HEK293 (cell line): ENCODE data around the gene SEMA7A.
A peak's percentile ranks its signal among the peaks of the same experiment; 100 is the strongest.

ENCODE experiments used
- CTCF ChIA-PET: fragments of 350-600 bp; formaldehyde crosslinking; extraction: SDS; loops from one replicate; lab custom pipeline; 2021; ENCODE audit warnings: antibody characterized with exemption; lab: Yijun Ruan, JAX
- POLR2A ChIA-PET: fragments of 300-600 bp; formaldehyde crosslinking; extraction: SDS; loops from one replicate; lab custom pipeline; 2020; ENCODE audit warnings: antibody characterized with exemption, inconsistent platforms; lab: Yijun Ruan, JAX
- H3K27ac ChIP-seq: fragments of 200-500 bp; sonication (Bioruptor generic); 2 replicates; pipeline ENCODE4 v1.5.1; 2014; ENCODE audit warnings: low read depth, low read length, control low read depth, inconsistent platforms; ENCODE audit errors: extremely low read depth
- H3K36me3 ChIP-seq, 2 experiments: fragments of 200-500 bp in 1 of 2; sonication (Bioruptor generic) in 1 of 2; 1 replicate in 1 of 2; 2 replicates in 1 of 2; pipeline ENCODE4 v1.5.1; 2014 to 2017; ENCODE audit warnings: inconsistent platforms in 2 of 2, low read length in 2 of 2; ENCODE audit not compliant: control insufficient read depth in 2 of 2, insufficient read depth in 1 of 2
- H3K4me1 ChIP-seq: fragments of 200-500 bp; sonication (Bioruptor generic); 2 replicates; pipeline ENCODE4 v1.5.1; 2014; ENCODE audit warnings: mild to moderate bottlenecking, low read length, inconsistent platforms; ENCODE audit not compliant: control insufficient read depth, insufficient read depth
- H3K4me3 ChIP-seq: 2 replicates; pipeline ENCODE4 v1.5.1; 2011; ENCODE audit warnings: low read depth, mild to moderate bottlenecking, control low read depth, low read length, moderate library complexity
- H3K9me3 ChIP-seq: fragments of 200-500 bp; sonication (Bioruptor generic); 2 replicates; pipeline ENCODE4 v1.5.1; 2014; ENCODE audit warnings: low read depth, low read length, inconsistent platforms; ENCODE audit not compliant: control insufficient read depth, insufficient read depth
- EGR2 ChIP-seq: fragments of 450-650 bp; formaldehyde crosslinking; IDR thresholded peaks from 2 replicates; pipeline ENCODE4 v1.5.1; 2016; ENCODE audit warnings: low read depth, missing biosample characterization, missing genetic modification characterization
- GFI1B ChIP-seq: fragments of 450-650 bp; formaldehyde crosslinking; IDR thresholded peaks from 2 replicates; pipeline ENCODE4 v1.5.1; 2016; ENCODE audit warnings: missing biosample characterization, missing genetic modification characterization
- KLF17 ChIP-seq: fragments of 450-650 bp; formaldehyde crosslinking; IDR thresholded peaks from 2 replicates; pipeline ENCODE4 v1.5.1; 2016; ENCODE audit warnings: missing biosample characterization, missing genetic modification characterization
- MEIS1 ChIP-seq: sonication (generic); formaldehyde crosslinking; IDR thresholded peaks from 2 replicates; pipeline ENCODE4 v1.8.1; 2022; ENCODE audit warnings: missing genetic modification reagents, mild to moderate bottlenecking, borderline replicate concordance
- OSR2 ChIP-seq: fragments of 450-650 bp; formaldehyde crosslinking; IDR thresholded peaks from 2 replicates; pipeline ENCODE4 v1.5.1; 2016; ENCODE audit warnings: missing biosample characterization, missing genetic modification characterization
- SALL2 ChIP-seq: fragments of 450-650 bp; formaldehyde crosslinking; IDR thresholded peaks from 2 replicates; pipeline ENCODE4 v1.5.0; 2017; ENCODE audit warnings: missing biosample characterization, mild to moderate bottlenecking, missing genetic modification characterization, borderline replicate concordance
- TCF7L2 ChIP-seq: IDR thresholded peaks from 2 replicates; pipeline ENCODE4 v1.6.1; 2011; ENCODE audit warnings: low read depth, mild to moderate bottlenecking, inconsistent platforms, low read length, moderate library complexity, borderline replicate concordance
- ZBTB10 ChIP-seq: fragments of 450-650 bp; formaldehyde crosslinking; IDR thresholded peaks from 2 replicates; pipeline ENCODE4 v1.5.1; 2016; ENCODE audit warnings: missing biosample characterization, missing genetic modification characterization
- ZBTB17 ChIP-seq: fragments of 450-650 bp; formaldehyde crosslinking; IDR thresholded peaks from 2 replicates; pipeline ENCODE4 v1.5.1; 2016; ENCODE audit warnings: missing biosample characterization, missing genetic modification characterization
- ZBTB44 ChIP-seq: fragments of 450-650 bp; IDR thresholded peaks from 2 replicates; pipeline ENCODE4 v1.5.1; 2018; ENCODE audit warnings: missing biosample characterization, mild to moderate bottlenecking, missing genetic modification characterization
- ZBTB48 ChIP-seq: fragments of 450-650 bp; formaldehyde crosslinking; IDR thresholded peaks from 2 replicates; pipeline ENCODE4 v1.5.1; 2016; ENCODE audit warnings: missing biosample characterization, missing genetic modification characterization
- ZBTB8A ChIP-seq: fragments of 450-650 bp; formaldehyde crosslinking; IDR thresholded peaks from 2 replicates; pipeline ENCODE4 v1.5.1; 2016; ENCODE audit warnings: missing biosample characterization, missing genetic modification characterization
- ZFHX2 ChIP-seq: fragments of 450-650 bp; formaldehyde crosslinking; conservative IDR thresholded peaks from 2 replicates; pipeline ENCODE4 v1.5.1; 2016; ENCODE audit warnings: missing biosample characterization, missing genetic modification characterization
- ZIC2 ChIP-seq: fragments of 450-650 bp; formaldehyde crosslinking; IDR thresholded peaks from 2 replicates; pipeline ENCODE4 v1.5.1; 2016; ENCODE audit warnings: missing biosample characterization, missing genetic modification characterization
- ZNF132 ChIP-seq: fragments of 450-650 bp; formaldehyde crosslinking; IDR thresholded peaks from 2 replicates; pipeline ENCODE4 v1.5.1; 2017; ENCODE audit warnings: missing biosample characterization, missing genetic modification characterization, borderline replicate concordance
- ZNF175 ChIP-seq: fragments of 450-650 bp; formaldehyde crosslinking; IDR thresholded peaks from 2 replicates; pipeline ENCODE4 v1.5.1; 2016; ENCODE audit warnings: missing biosample characterization, missing genetic modification characterization
- ZNF19 ChIP-seq: fragments of 450-650 bp; formaldehyde crosslinking; IDR thresholded peaks from 2 replicates; pipeline ENCODE4; 2016; ENCODE audit warnings: missing biosample characterization, missing genetic modification characterization, low read depth
- ZNF24 ChIP-seq: fragments of 450-650 bp; formaldehyde crosslinking; IDR thresholded peaks from 2 replicates; pipeline ENCODE4 v1.5.1; 2016; ENCODE audit warnings: missing biosample characterization, missing genetic modification characterization
- ZNF280D ChIP-seq: fragments of 450-650 bp; formaldehyde crosslinking; IDR thresholded peaks from 2 replicates; pipeline ENCODE4 v1.5.1; 2016; ENCODE audit warnings: missing biosample characterization, missing genetic modification characterization
- ZNF292 ChIP-seq: fragments of 450-650 bp; formaldehyde crosslinking; IDR thresholded peaks from 2 replicates; pipeline ENCODE4 v1.5.1; 2016; ENCODE audit warnings: low read depth, missing biosample characterization, missing genetic modification characterization, borderline replicate concordance
- ZNF350 ChIP-seq: fragments of 450-650 bp; formaldehyde crosslinking; IDR thresholded peaks from 2 replicates; pipeline ENCODE4 v1.5.0; 2017; ENCODE audit warnings: missing biosample characterization, mild to moderate bottlenecking, missing genetic modification characterization
- ZNF404 ChIP-seq: fragments of 450-650 bp; formaldehyde crosslinking; IDR thresholded peaks from 2 replicates; pipeline ENCODE4 v1.5.1; 2017; ENCODE audit warnings: missing biosample characterization, missing genetic modification characterization
- ZNF549 ChIP-seq: fragments of 450-650 bp; IDR thresholded peaks from 2 replicates; pipeline ENCODE4 v1.5.1; 2018; ENCODE audit warnings: missing biosample characterization, missing genetic modification characterization, mild to moderate bottlenecking, inconsistent platforms, moderate library complexity
- ZNF585B ChIP-seq: fragments of 450-650 bp; formaldehyde crosslinking; IDR thresholded peaks from 2 replicates; pipeline ENCODE4 v1.5.1; 2016; ENCODE audit warnings: missing biosample characterization, missing genetic modification characterization
- ZNF621 ChIP-seq: fragments of 450-650 bp; formaldehyde crosslinking; IDR thresholded peaks from 2 replicates; pipeline ENCODE4 v1.5.1; 2017; ENCODE audit warnings: missing biosample characterization, missing genetic modification characterization
- ZNF707 ChIP-seq: fragments of 450-650 bp; formaldehyde crosslinking; IDR thresholded peaks from 2 replicates; pipeline ENCODE4 v1.5.1; 2016; ENCODE audit warnings: missing biosample characterization, missing genetic modification characterization
- ZNF837 ChIP-seq: fragments of 450-650 bp; formaldehyde crosslinking; IDR thresholded peaks from 2 replicates; pipeline ENCODE4 v1.5.1; 2016; ENCODE audit warnings: missing biosample characterization, missing genetic modification characterization
- TF ChIP-seq, protein P1 (sequence below): fragments of 450-650 bp; formaldehyde crosslinking; IDR thresholded peaks from 2 replicates; pipeline ENCODE4 v1.5.1; 2016; ENCODE audit warnings: missing biosample characterization, missing genetic modification characterization

The SEMA7A gene

DNA sequence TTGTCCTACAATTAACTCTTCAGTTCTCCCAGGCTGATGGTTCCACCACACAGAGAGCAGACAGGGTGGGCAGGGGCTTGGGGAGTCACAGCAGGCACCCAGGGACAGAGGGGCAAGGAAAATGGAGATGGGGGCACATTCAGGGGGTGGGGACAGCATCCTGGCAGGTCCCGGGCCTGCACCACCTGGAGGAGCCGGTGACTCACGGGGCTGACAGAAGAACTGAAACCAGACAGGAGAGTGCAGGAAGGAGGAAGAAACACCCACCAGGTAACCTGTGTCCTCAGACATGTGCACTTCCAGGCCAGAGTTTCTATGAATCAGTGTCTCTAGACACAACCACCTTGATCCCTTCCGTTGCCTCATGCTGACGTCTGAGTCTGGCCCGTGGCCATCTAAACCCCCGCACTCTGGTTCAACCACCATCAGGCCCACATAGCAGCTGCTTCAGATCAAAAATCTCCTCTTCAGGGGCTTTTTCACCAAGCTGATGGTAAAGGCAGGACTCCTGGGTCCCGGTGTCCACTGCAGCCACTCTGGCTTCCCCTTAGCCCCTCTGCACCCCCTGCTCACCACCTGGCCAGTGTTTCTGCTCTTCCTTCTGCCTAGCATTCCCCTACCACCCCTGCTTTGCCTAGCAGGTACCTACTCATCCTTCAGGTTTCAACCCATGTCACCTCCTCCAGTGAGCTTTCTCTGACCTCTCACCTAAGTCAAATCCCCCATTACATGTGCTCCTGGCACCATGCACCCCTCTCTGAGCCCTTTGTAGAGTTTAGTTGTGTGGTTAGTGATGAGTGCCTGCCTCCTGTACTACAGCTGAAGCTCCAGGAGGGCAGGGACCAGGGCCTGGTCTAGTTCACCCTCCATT lies 49.8 kb downstream of the SEMA7A start:
- POLR2A ChIA-PET: interaction anchor here (2.6 kb wide), 1 partner anchor 50 kb away, joined by 11 read pairs; the partner anchor contains the start of gene SEMA7A
- Histone ChIP-seq H3K36me3 (no peaks in the 10 kb centered on the region), H3K4me3 (no peak overlapping the region), H3K4me1 (no peaks in the 10 kb centered on the region), H3K9me3 (no peaks in the 10 kb centered on the region), H3K27ac (no peak overlapping the region)
- CTCF ChIA-PET: interaction anchor here (0.5 to 25.1 kb wide), 19 partner anchors 9 to 1764 kb away, joined by 3 to 768 read pairs (median 6); partner anchors contain the start of gene SEMA7A
- TF ChIP-seq ZNF837 (tag by site-specific recombination): no peak
- TF ChIP-seq, protein P1, sequence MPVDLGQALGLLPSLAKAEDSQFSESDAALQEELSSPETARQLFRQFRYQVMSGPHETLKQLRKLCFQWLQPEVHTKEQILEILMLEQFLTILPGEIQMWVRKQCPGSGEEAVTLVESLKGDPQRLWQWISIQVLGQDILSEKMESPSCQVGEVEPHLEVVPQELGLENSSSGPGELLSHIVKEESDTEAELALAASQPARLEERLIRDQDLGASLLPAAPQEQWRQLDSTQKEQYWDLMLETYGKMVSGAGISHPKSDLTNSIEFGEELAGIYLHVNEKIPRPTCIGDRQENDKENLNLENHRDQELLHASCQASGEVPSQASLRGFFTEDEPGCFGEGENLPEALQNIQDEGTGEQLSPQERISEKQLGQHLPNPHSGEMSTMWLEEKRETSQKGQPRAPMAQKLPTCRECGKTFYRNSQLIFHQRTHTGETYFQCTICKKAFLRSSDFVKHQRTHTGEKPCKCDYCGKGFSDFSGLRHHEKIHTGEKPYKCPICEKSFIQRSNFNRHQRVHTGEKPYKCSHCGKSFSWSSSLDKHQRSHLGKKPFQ (tag by site-specific recombination): no peak
- no peak for TF ChIP-seq ZBTB48
- TF ChIP-seq ZBTB10: no peak
- TF ChIP-seq ZNF280D (tag by site-specific recombination): no peak
- TF ChIP-seq GFI1B (tag by site-specific recombination): no peak
- TF ChIP-seq OSR2 (tag by site-specific recombination): no peak
- no peak for TF ChIP-seq KLF17 (tag by site-specific recombination)
- no peak for TF ChIP-seq ZNF350 (tag by site-specific recombination)
- no peak for TF ChIP-seq ZIC2 (tag by site-specific recombination)
- TF ChIP-seq ZNF707 (tag by site-specific recombination): no peak
- TF ChIP-seq ZNF24 (tag by site-specific recombination): no peak
- no peak for TF ChIP-seq ZNF292 (tag by site-specific recombination)
- no peak for TF ChIP-seq ZNF404
- no peak for TF ChIP-seq ZNF549 (tag by site-specific recombination)
- TF ChIP-seq ZNF585B (tag by site-specific recombination): no peak
- peak; percentile 69 for TF ChIP-seq EGR2 (tag by site-specific recombination)
- TF ChIP-seq TCF7L2: no peak
- no peak for TF ChIP-seq SALL2 (tag by site-specific recombination)
- TF ChIP-seq ZNF132 (tag by site-specific recombination): no peak
- TF ChIP-seq ZNF621 (tag by site-specific recombination): no peak
- TF ChIP-seq ZBTB17: 0 out of 2 replicates have a peak, but pooled peaks have one; percentile 14
- TF ChIP-seq ZNF175 (tag by site-specific recombination): no peak
- no peak for TF ChIP-seq ZBTB44 (tag by site-specific recombination)
- no peak for TF ChIP-seq MEIS1 (CRISPR knock-in tag)
- TF ChIP-seq ZNF19 (tag by site-specific recombination): no peak
- no peak for TF ChIP-seq ZBTB8A
- peak; percentile 63 for TF ChIP-seq ZFHX2 (tag by site-specific recombination)
